GM12878 (cell line): Measurements from ENCODE around the gene XPO1. TPM values are rescaled to one million over a fixed set of nuclear protein-coding genes. Genes with fewer than 3 reads are reported as not detected.

Source experiments
- BCLAF1 ChIP-seq: fragments of 450-650 bp; IDR thresholded peaks from 2 replicates; pipeline ENCODE4 v1.6.1; 2017; ENCODE audit warnings: antibody characterized with exemption, mild to moderate bottlenecking, moderate library complexity
- CREM ChIP-seq: IDR thresholded peaks from 2 replicates; pipeline ENCODE4 v1.6.1; 2014; ENCODE audit warnings: antibody characterized with exemption, low read depth
- ESRRA ChIP-seq: IDR thresholded peaks from 2 replicates; pipeline ENCODE4 v1.6.1; 2012; ENCODE audit warnings: mild to moderate bottlenecking, low read length, improper control_type of control experiment
- EZH2 ChIP-seq: IDR thresholded peaks from 2 replicates; pipeline ENCODE4 v1.6.1; 2012; ENCODE audit warnings: low read depth, mild to moderate bottlenecking, control low read depth, inconsistent platforms, low read length, borderline replicate concordance; ENCODE audit not compliant: control insufficient read depth
- FOXM1 ChIP-seq: IDR thresholded peaks from 2 replicates; pipeline ENCODE4 v1.6.1; 2012; ENCODE audit warnings: low read depth, mild to moderate bottlenecking, inconsistent platforms, low read length, moderate library complexity
- HDAC2 ChIP-seq: fragments of 200-600 bp; sonication (generic); IDR thresholded peaks from 2 replicates; pipeline ENCODE4 v1.6.1; 2017
- MEF2A ChIP-seq: IDR thresholded peaks from 2 replicates; pipeline ENCODE4 v1.6.1; 2011; ENCODE audit warnings: low read depth, mild to moderate bottlenecking, low read length, moderate library complexity; ENCODE audit not compliant: insufficient read depth
- MYB ChIP-seq: fragments of 150-350 bp; IDR thresholded peaks from 2 replicates; pipeline ENCODE4 v1.6.1; 2014; ENCODE audit warnings: mild to moderate bottlenecking, low read depth, low read length, borderline replicate concordance
- NFYA ChIP-seq: IDR thresholded peaks from 2 replicates; pipeline ENCODE4 v1.6.1; 2011; ENCODE audit warnings: low read depth, mild to moderate bottlenecking, low read length, improper control_type of control experiment, borderline replicate concordance
- PAX8 ChIP-seq: fragments of 450-650 bp; IDR thresholded peaks from 2 replicates; pipeline ENCODE4 v1.6.1; 2017; ENCODE audit warnings: mild to moderate bottlenecking, moderate library complexity
- RELA ChIP-seq: fragments of 450-650 bp; IDR thresholded peaks from 2 replicates; pipeline ENCODE4 v1.8.0; 2014; ENCODE audit warnings: borderline replicate concordance; ENCODE audit not compliant: partially characterized antibody
- REST ChIP-seq: IDR thresholded peaks from 2 replicates; pipeline ENCODE4 v1.6.1; 2012; ENCODE audit warnings: mild to moderate bottlenecking, low read depth, low read length
- SUZ12 ChIP-seq: fragments of 200-600 bp; sonication (generic); IDR thresholded peaks from one replicate; pipeline ENCODE4 v1.6.1; 2018; ENCODE audit warnings: antibody characterized with exemption, mild to moderate bottlenecking; ENCODE audit not compliant: unreplicated experiment
- TARDBP ChIP-seq: IDR thresholded peaks from 2 replicates; pipeline ENCODE4 v1.6.1; 2016; ENCODE audit warnings: borderline replicate concordance
- TCF3 ChIP-seq: IDR thresholded peaks from 2 replicates; pipeline ENCODE4 v1.6.1; 2012; ENCODE audit warnings: low read depth, mild to moderate bottlenecking, low read length, borderline replicate concordance; ENCODE audit not compliant: insufficient read depth
- USF1 ChIP-seq: IDR thresholded peaks from 2 replicates; pipeline ENCODE4 v1.6.1; 2011; ENCODE audit warnings: borderline replicate concordance, low read depth, mild to moderate bottlenecking, moderate library complexity, mixed read lengths, low read length; ENCODE audit not compliant: insufficient read depth; ENCODE audit errors: extremely low read length
- USF2 ChIP-seq: IDR thresholded peaks from 2 replicates; pipeline ENCODE4 v1.6.1; 2011; ENCODE audit warnings: low read depth, low read length, improper control_type of control experiment, borderline replicate concordance
- ZBTB4 ChIP-seq: fragments of 450-650 bp; formaldehyde crosslinking; IDR thresholded peaks from 2 replicates; pipeline ENCODE4 v1.4.0; 2022; ENCODE audit warnings: mild to moderate bottlenecking, moderate library complexity
- ZNF207 ChIP-seq: fragments of 450-650 bp; IDR thresholded peaks from 2 replicates; pipeline ENCODE4 v1.6.1; 2014; ENCODE audit warnings: antibody characterized with exemption, mild to moderate bottlenecking, borderline replicate concordance
- polyA plus RNA-seq, 11 experiments: library from polyadenylated mRNA; depleted of rRNA in 4 of 11; unstranded in 6 of 11; stranded (reverse) in 5 of 11; fragments of >200 nt; fragmentation: Nextera tagmentation in 4 of 11; fragmentation: Illumina TruSeq in 1 of 11; extraction: Ambion mirVana in 4 of 11; extraction: Trizol in 1 of 11; gene quantifications; 1 replicate in 1 of 11; 2 replicates in 10 of 11; pipeline versions ENCODE4 v1.2.1 to v1.2.3, GENCODE V29; 2011 to 2016; ENCODE audit warnings: inconsistent platforms in 2 of 11, missing spikeins in 2 of 11, low read depth in 1 of 11
- total RNA-seq, 4 experiments: library from RNA; depleted of rRNA in 3 of 4; stranded (reverse); fragments of >200 nt in 3 of 4; fragmentation: Illumina TruSeq in 1 of 4; extraction: Trizol in 1 of 4; gene quantifications; 2 replicates each; pipeline versions ENCODE4 v1.2.1 to v1.2.3, GENCODE V29; 2013 to 2021

The XPO1 gene
- total and polyA plus RNA-seq, 10 of the 15 experiments (the other 5 are each of a cell fraction or from before 2014, with no cell fraction given) = 57.3 to 216 (median 153) TPM

- TF ChIP-seq REST (no peak), CREM (no peak), RELA (no peak), TCF3 (no peak), HDAC2 (no peak), EZH2 (no peak), ZNF207 (no peak), USF1 (no peak), USF2 (no peak), SUZ12 (no peak), BCLAF1 (no peak), MEF2A (no peak), ZBTB4 (CRISPR knock-in tag) (no peak), FOXM1 (no peak), NFYA (no peak), ESRRA (no peak), TARDBP (no peak), PAX8 (no peak), MYB (no peak)
Observed at GRCh38 chr2:61450144-61450543, 88.0 kb downstream of the XPO1 start (continued).
